Measurements from ENCODE around the gene ZC2HC1C. TPM values are rescaled to one million over a fixed set of nuclear protein-coding genes. Genes with fewer than 3 reads are reported as not detected.

The ZC2HC1C gene
- polyA plus RNA-seq, 1 donor from 2014 or later = 3.9 TPM

DNA sequence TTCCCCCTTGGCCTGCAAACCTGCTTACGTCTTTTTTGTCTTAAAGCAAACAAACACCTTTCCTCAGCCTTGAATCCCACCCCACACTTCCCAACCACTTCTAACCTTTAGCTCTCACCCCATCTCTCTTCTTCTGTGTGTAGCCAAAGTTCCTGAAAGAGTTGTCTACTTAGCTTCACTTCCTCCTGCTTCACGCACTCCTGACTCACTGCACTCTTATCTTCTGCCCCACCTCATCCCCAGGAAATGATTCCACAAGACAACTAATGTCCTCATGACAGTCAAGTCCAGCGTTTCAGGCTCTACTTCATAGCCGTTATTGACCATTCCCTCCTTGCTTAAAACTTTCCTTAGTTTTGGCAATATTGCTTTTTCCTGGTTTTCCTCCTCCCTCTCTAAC, 44.4 kb upstream of the ZC2HC1C start:
- H3K27me3 ChIP-seq (ENCODE audit: insufficient read depth, low read depth, low read length) = no peaks in the 10 kb centered on the region
- H3K27ac ChIP-seq (ENCODE audit: low read length) = no peak overlapping the region
- H3K4me2 ChIP-seq (ENCODE audit: low read length) = no peak overlapping the region
- no peaks in the 10 kb centered on the region for H4K20me1 ChIP-seq (ENCODE audit: insufficient read depth)
- no peak overlapping the region for H3K4me3 ChIP-seq (ENCODE audit: low read length)
- H2AFZ ChIP-seq (ENCODE audit: low read depth, low read length) = no peak overlapping the region
- H3K79me2 ChIP-seq (replicated peaks; ENCODE audit: insufficient read depth, low read length) = no peaks in the 10 kb centered on the region
- no peaks in the 10 kb centered on the region for H3F3A ChIP-seq (ENCODE audit: insufficient read depth, low read length, poor library complexity, severe bottlenecking)
- H3K9me3 ChIP-seq (ENCODE audit: low read length) = no peaks in the 10 kb centered on the region
- H3K36me3 ChIP-seq (ENCODE audit: insufficient read depth, low read length) = peaks cover 5% of the 10 kb centered on the region
- no peaks in the 10 kb centered on the region for H3K9me2 ChIP-seq (ENCODE audit: insufficient read depth, low read length)
- TF ChIP-seq SMC3 (conservative IDR thresholded peaks at IDR 0.05; ENCODE audit: poor library complexity) (no peak), EZH2 (IDR thresholded peaks at IDR 0.05; ENCODE audit: borderline replicate concordance, insufficient read depth, low read length, poor library complexity, severe bottlenecking) (no peak), EP300 (conservative IDR thresholded peaks at IDR 0.05; ENCODE audit: poor library complexity, severe bottlenecking) (no peak), POLR2AphosphoS5 (IDR thresholded peaks at IDR 0.05) (no peak), RAD21 (conservative IDR thresholded peaks at IDR 0.05) (no peak), MXI1 (conservative IDR thresholded peaks at IDR 0.05; ENCODE audit: poor library complexity, severe bottlenecking) (no peak), TAF1 (IDR thresholded peaks at IDR 0.05; ENCODE audit: low read depth) (no peak)
- TF ChIP-seq, protein P1, sequence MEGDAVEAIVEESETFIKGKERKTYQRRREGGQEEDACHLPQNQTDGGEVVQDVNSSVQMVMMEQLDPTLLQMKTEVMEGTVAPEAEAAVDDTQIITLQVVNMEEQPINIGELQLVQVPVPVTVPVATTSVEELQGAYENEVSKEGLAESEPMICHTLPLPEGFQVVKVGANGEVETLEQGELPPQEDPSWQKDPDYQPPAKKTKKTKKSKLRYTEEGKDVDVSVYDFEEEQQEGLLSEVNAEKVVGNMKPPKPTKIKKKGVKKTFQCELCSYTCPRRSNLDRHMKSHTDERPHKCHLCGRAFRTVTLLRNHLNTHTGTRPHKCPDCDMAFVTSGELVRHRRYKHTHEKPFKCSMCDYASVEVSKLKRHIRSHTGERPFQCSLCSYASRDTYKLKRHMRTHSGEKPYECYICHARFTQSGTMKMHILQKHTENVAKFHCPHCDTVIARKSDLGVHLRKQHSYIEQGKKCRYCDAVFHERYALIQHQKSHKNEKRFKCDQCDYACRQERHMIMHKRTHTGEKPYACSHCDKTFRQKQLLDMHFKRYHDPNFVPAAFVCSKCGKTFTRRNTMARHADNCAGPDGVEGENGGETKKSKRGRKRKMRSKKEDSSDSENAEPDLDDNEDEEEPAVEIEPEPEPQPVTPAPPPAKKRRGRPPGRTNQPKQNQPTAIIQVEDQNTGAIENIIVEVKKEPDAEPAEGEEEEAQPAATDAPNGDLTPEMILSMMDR (IDR thresholded peaks at IDR 0.05; ENCODE audit: poor library complexity, severe bottlenecking) = no peak
- TF ChIP-seq, protein P2, sequence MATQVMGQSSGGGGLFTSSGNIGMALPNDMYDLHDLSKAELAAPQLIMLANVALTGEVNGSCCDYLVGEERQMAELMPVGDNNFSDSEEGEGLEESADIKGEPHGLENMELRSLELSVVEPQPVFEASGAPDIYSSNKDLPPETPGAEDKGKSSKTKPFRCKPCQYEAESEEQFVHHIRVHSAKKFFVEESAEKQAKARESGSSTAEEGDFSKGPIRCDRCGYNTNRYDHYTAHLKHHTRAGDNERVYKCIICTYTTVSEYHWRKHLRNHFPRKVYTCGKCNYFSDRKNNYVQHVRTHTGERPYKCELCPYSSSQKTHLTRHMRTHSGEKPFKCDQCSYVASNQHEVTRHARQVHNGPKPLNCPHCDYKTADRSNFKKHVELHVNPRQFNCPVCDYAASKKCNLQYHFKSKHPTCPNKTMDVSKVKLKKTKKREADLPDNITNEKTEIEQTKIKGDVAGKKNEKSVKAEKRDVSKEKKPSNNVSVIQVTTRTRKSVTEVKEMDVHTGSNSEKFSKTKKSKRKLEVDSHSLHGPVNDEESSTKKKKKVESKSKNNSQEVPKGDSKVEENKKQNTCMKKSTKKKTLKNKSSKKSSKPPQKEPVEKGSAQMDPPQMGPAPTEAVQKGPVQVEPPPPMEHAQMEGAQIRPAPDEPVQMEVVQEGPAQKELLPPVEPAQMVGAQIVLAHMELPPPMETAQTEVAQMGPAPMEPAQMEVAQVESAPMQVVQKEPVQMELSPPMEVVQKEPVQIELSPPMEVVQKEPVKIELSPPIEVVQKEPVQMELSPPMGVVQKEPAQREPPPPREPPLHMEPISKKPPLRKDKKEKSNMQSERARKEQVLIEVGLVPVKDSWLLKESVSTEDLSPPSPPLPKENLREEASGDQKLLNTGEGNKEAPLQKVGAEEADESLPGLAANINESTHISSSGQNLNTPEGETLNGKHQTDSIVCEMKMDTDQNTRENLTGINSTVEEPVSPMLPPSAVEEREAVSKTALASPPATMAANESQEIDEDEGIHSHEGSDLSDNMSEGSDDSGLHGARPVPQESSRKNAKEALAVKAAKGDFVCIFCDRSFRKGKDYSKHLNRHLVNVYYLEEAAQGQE (IDR thresholded peaks at IDR 0.05; ENCODE audit: borderline replicate concordance) = no peak
- no peak overlapping the region for H3K9ac ChIP-seq (ENCODE audit: low read length)

DNA sequence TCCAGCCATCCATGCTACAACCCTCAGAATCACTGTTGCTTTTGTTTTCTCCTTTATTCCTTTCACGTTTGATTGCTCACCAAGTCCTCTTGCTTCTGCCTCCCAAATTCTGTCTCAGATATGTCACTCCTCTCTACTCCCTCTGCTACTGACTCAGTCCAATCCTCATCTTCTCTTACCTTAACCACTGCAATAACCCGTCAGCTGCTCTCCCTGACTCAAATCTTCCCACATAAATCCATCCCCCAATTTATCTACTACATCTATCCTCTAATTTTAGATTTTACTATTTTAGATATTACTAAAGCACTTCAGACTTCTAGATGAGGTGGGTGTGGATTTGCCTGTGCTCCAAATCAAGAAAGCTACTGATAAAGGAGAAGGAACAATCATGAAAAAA, 43.6 kb upstream of the ZC2HC1C start:
- TF ChIP-seq EZH2 (IDR thresholded peaks at IDR 0.05; ENCODE audit: borderline replicate concordance, insufficient read depth, low read length, poor library complexity, severe bottlenecking) = no peak
- TF ChIP-seq POLR2AphosphoS5 (IDR thresholded peaks at IDR 0.05) = no peak
- no peak overlapping the region for H2AFZ ChIP-seq (ENCODE audit: low read depth, low read length)
- H3F3A ChIP-seq (ENCODE audit: insufficient read depth, low read length, poor library complexity, severe bottlenecking) = no peaks in the 10 kb centered on the region
- no peaks in the 10 kb centered on the region for H4K20me1 ChIP-seq (ENCODE audit: insufficient read depth)
- H3K9me2 ChIP-seq (ENCODE audit: insufficient read depth, low read length) = no peaks in the 10 kb centered on the region
- H3K4me2 ChIP-seq (ENCODE audit: low read length) = no peak overlapping the region
- no peaks in the 10 kb centered on the region for H3K27me3 ChIP-seq (ENCODE audit: insufficient read depth, low read depth, low read length)
- no peaks in the 10 kb centered on the region for H3K79me2 ChIP-seq (replicated peaks; ENCODE audit: insufficient read depth, low read length)
- H3K4me3 ChIP-seq (ENCODE audit: low read length) = no peak overlapping the region
- H3K27ac ChIP-seq (ENCODE audit: low read length) = no peak overlapping the region
- H3K36me3 ChIP-seq (ENCODE audit: insufficient read depth, low read length) = peaks cover 5% of the 10 kb centered on the region
- no peak overlapping the region for H3K9ac ChIP-seq (ENCODE audit: low read length)
- H3K9me3 ChIP-seq (ENCODE audit: low read length) = no peaks in the 10 kb centered on the region

DNA sequence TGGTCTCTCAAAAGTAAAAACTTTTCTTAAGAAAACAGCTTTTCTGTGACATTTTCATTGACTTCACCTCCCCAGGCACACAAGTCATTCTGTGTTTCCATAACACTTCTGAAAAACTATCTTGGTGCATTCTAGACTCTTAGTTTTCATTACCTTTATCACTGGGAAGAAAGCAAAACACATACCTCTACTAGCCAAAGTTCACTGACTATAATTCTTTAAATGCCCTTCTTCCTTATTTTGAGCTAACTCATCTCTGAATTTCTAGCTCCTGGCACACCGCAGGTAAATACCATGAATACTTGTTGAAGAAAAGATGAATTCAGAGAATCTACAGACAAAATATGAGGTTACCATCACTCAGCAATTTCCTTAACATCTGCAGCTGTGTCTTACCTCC, 39.3 kb upstream of the ZC2HC1C start:
- TF ChIP-seq EP300 (conservative IDR thresholded peaks at IDR 0.05; ENCODE audit: poor library complexity, severe bottlenecking) (no peak), SMC3 (conservative IDR thresholded peaks at IDR 0.05; ENCODE audit: poor library complexity) (no peak), TAF1 (IDR thresholded peaks at IDR 0.05; ENCODE audit: low read depth) (no peak), POLR2AphosphoS5 (IDR thresholded peaks at IDR 0.05) (no peak), RAD21 (conservative IDR thresholded peaks at IDR 0.05) (no peak), MXI1 (conservative IDR thresholded peaks at IDR 0.05; ENCODE audit: poor library complexity, severe bottlenecking) (no peak), EZH2 (IDR thresholded peaks at IDR 0.05; ENCODE audit: borderline replicate concordance, insufficient read depth, low read length, poor library complexity, severe bottlenecking) (no peak)
- TF ChIP-seq, protein P2 (IDR thresholded peaks at IDR 0.05; ENCODE audit: borderline replicate concordance) = no peak
- TF ChIP-seq, protein P1 (IDR thresholded peaks at IDR 0.05; ENCODE audit: poor library complexity, severe bottlenecking) = no peak
- no peaks in the 10 kb centered on the region for H3K36me3 ChIP-seq (ENCODE audit: insufficient read depth, low read length)

More for the DNA sequence above, 39.3 kb upstream of the ZC2HC1C start:
- no peak overlapping the region for H3K4me2 ChIP-seq (ENCODE audit: low read length)
- no peaks in the 10 kb centered on the region for H3K79me2 ChIP-seq (replicated peaks; ENCODE audit: insufficient read depth, low read length)
- H4K20me1 ChIP-seq (ENCODE audit: insufficient read depth) = no peaks in the 10 kb centered on the region
- no peak overlapping the region for H3K4me3 ChIP-seq (ENCODE audit: low read length)
- no peaks in the 10 kb centered on the region for H3K9me3 ChIP-seq (ENCODE audit: low read length)
- no peak overlapping the region for H3K9ac ChIP-seq (ENCODE audit: low read length)
- H3K27ac ChIP-seq (ENCODE audit: low read length) = no peak overlapping the region
- no peaks in the 10 kb centered on the region for H3F3A ChIP-seq (ENCODE audit: insufficient read depth, low read length, poor library complexity, severe bottlenecking)
- no peaks in the 10 kb centered on the region for H3K9me2 ChIP-seq (ENCODE audit: insufficient read depth, low read length)
- no peaks in the 10 kb centered on the region for H3K27me3 ChIP-seq (ENCODE audit: insufficient read depth, low read depth, low read length)
- H2AFZ ChIP-seq (ENCODE audit: low read depth, low read length) = no peak overlapping the region
